ENCODE results near the gene D2HGDH.
"Not testable (repeated sequence)": the region's sequence is repeated elsewhere in the genome, so short reads cannot be mapped to it uniquely, and the experiment has no call there.

Gene D2HGDH

DNA sequence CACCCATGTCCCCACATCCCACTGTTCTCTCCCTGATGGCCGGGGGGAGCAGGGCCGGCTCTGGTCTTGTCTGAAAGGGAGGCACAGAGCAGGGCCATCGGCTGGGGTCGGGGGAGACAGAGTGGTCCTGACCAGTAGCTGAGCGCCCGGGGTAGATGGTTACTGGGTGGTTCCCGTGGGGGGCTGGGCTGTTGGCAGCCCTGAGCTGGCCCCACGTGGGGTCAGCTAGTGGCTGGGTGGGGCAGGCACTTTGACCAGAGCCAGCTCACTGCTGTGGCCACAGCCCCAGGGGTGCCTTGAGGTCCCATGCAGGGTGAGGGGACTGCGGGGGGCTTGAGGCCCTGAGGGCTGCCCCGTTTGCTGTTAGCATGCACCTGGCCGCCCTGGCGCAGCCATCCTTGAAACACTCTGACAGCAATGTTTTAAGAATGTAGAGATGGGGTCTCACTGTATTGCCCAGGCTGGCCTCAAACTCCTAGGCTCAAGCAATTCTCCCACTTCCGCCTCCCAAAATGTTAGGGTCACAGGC, 62.2 kb downstream of the D2HGDH start:
- DNase-seq: no peak

DNA sequence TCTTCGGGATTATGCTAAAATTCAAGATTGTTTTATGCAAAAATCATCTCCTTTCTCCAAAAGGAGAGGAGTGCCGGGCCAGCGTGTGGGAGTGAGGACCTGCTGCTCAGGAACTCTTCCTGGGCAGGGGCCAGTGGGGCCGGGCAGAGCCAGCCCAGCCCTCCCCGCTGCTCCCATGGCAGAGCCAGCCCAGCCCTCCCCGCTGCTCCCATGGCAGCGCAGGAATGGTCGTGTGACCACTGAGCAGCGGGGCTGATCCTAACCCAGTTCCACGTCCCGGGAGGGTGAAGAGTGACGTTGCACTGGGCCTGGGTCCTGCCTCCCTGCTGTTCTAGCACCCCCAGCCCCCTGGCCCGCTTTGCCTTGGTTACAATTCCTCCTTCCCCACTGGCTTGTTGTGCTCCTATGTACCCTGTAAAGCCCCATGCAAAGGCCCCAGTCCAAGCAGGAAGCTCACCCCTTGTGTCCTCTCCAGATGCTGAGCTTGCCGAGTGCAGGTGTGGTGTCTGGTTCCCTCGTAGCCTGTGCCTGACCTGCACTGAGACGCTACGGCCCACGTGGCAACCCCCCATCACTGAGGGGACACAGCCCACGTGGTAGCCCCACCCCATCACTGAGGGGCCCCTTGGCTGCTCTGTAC, 63.1 kb downstream of the D2HGDH start:
- no peak for DNase-seq

GRCh38 chr2:241798081-241798630, 63.7 kb downstream of the D2HGDH start:
- no peak for DNase-seq

GRCh38 chr2:241798631-241799521, 64.4 kb downstream of the D2HGDH start:
- DNase-seq: no peak

DNA sequence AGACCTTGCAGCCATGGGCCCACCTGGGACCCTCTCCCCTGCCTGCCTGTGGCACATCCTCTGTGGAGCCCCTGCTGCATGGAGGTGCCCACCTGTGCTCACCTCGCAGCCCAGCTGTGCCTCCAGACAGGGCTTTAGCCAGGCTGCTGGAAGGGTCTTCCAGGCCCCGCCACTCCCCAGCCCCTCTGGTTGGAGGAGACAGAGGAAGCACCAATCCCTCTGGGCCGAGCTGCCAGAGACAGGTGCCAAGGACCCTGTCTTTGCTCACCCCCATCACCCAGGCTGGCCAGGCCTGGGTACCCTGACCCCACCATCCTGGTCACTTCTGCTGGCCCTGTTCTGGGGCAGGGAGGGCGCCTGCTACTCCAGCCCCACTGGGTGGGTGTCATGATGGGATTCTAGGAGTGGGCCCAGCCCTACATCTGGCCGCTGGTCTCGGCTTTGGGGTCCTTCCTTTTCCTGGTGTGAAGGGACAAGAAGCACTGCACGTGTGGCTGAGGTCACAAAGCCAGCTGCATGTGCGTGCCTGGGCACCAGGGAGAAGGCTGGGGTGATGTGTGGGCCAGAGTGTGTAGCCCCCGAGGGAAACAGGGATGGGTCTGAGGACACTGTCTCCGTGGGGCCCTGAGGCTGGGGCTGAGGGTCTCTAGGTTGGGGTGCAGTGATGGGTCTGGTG, 65.2 kb downstream of the D2HGDH start:
- no peak for DNase-seq

DNA sequence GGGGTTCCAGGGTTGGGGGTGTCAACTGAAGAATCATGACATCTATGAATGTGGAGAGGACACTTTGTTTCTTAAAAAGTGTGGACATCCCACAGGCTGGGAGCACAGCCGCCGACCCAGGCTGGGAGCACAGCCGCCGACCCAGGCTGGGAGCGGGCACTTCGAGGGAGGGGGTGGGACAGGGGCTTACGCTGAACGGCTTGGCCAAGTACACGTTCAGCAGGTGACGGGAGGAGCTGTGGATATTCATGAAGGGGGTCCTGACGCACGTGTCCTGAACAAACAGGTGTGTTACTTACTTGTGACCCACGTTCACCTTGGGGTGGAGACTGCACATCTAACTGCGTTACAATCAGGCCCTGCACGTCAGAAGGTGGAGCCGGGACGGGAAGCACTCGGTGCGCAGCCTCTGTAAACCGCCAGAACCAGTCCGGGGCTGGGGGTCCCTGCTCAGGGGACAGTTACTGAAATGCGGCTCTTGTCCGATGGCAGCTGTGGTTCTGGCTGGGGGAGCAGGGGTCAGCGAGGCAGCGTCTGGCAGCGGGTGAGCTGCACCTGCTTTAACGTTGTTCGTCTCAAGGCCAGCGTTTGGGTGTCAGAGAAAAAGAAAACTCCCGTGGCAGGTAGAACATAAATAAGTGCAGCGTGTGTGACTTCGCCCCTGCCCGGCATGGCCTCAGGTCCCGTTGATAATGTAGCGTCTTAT, 65.9 kb downstream of the D2HGDH start:
- not testable (repeated sequence) for DNase-seq

DNA sequence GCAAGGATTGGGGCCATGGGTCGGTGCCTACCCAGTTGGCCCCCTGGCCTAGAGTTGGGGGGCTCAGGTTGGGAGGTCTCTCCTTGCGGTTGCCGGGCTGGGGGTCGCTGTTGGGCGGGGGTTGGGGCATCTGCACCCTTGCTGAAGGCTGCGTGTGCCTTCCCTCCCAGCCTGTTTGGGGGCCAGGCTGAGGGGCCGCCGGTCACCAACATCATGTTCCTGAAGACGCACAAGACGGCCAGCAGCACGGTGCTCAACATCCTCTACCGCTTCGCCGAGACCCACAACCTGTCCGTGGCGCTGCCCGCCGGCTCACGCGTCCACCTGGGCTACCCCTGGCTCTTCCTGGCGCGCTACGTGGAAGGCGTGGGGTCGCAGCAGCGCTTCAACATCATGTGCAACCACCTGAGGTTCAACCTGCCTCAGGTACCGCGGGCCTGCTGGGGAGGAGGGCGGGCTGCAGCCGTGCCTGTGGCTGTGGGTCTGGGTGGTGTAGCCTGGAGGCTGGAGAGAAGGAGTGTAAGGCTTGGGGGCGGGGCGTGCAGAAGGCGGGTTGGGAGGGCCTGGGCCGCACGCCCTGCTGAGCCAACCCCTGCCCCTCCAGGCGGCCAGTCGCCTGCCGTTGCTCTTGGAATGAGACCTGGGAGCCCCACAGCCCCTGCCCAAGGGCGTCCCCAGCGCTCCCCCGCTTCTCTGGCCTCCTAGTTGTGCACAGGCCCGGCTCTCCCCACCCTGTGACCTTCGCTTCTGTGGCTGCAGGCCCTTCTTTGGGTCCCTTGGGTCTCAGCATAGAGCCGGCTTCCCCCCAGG, 67.4 kb downstream of the D2HGDH start:
- no peak for DNase-seq

DNA sequence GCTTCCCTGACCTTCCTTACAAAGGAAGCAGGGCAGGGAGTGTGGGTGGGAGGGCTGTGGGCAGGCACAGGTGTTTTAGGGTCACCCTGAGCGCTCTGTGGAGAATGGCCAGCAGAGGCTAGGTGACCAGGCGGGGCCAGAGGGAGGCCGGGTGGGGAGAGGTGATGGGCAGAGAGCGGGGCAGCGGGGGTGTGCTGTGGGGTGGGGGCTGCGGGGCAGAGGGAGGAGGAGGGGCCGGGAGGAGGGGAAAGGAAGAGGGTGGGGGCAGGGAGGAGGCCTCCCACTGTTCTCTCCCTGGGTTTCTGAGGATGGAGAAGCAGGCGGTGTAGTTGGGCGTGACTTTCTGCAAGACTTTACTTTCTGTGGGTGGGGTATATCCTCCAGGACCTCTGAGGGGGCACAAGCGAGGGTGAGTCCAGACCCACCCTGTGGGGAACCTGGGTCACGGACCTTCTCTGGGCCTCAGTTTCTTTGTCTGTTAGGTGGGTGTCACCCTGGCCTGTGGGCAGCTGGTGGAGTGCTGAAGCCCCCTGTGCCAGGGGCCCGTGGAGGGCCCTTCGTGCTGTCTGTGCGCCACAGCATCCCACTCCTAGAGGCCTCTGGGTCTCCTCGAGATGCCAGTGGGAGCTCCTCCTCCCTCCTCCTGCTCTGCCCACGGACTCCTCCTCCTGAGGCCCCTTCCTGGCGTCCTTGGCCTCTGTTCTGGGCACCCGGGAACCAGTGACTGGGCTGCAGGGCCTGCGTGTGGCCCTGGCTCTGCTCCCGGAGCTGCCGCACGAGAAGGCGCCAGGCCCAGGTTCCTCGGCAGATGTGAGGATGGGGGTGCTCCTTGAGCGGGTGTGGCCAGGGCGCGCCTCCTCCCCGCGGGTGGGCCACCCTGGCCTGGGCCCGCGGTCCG, 68.2 kb downstream of the D2HGDH start:
- DNase-seq: no peak

DNA sequence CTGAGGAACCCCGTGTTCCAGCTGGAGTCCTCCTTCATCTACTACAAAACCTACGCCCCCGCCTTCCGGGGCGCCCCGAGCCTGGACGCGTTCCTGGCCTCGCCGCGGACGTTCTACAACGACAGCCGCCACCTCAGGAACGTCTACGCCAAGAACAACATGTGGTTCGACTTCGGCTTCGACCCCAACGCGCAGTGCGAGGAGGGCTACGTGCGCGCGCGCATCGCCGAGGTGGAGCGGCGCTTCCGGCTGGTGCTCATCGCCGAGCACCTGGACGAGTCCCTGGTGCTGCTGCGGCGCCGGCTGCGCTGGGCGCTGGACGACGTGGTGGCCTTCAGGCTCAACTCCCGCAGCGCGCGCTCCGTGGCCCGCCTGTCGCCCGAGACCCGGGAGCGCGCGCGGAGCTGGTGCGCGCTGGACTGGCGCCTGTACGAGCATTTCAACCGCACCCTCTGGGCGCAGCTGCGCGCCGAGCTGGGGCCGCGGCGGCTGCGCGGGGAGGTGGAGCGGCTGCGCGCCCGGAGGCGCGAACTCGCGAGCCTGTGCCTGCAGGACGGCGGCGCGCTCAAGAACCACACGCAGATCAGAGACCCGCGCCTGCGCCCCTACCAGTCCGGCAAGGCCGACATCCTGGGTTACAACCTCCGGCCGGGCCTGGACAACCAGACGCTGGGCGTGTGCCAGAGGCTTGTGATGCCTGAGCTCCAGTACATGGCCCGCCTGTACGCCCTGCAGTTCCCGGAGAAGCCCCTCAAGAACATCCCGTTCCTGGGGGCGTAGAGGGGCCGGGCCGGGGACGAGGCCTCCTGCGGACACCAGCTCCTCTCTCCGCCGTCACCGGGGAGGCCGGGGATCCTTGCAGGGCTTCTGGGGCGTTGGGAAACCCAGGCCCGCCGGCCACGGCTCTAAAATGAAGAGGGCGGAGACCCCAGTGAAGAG, 69.2 kb downstream of the D2HGDH start:
- no peak for DNase-seq

DNA sequence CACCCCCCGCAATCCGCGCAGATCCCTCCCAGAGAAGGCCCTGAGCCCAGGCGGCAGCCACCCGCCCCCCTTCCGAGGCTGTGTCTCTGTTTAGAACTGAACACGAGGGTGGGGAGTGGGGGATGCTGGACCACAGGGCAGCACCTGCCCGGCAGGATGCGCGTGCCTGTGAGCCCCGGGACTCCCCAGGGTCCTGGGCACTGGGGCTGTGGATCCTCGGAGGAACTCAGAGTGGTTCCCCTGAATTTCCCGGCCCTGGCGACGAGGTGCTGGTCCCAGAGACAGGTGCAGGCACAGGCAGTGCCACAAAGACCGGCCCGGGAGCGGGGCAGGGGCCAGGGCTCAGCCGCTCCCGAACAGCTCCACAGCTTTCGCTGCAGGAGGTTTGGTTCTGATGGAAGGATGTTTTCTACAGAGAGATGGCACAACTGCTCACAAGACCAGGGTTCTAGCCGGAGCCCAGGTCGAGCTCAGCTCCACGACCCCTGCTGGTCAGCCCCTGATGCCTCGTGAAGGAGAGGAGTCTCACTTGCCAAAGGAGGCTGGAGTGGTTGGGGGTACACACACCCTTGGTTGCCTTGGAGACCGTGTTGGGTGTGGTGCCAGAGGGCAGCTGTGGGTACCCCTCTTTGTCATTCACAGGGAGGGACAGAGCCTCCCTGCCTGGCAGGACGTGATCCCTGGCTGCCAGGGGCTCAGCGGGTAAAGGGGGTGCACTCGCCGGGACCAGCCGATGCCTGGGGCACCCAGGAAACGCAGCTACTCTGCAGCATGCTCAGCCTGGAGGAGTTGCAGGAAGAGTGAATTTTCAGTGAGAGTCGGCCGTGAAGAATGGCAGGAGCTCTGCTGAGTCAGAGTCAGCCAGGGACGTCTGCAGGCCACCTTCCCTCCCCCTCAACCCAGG, 70.1 kb downstream of the D2HGDH start:
- no peak for DNase-seq

DNA sequence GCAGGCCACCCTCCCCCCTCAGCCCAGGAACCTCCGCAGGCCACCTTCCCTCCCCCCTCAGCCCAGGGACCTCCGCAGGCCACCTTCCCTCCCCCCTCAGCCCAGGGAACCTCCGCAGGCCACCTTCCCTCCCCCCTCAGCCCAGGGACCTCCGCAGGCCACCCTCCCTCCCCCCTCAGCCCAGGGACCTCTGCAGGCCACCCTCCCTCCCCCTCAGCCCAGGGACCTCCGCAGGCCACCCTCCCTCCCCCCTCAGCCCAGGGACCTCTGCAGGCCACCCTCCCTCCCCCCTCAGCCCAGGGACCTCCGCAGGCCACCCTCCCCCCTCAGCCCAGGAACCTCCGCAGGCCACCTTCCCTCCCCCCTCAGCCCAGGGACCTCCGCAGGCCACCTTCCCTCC, 71.8 kb downstream of the D2HGDH start:
- not testable (repeated sequence) for DNase-seq

DNA sequence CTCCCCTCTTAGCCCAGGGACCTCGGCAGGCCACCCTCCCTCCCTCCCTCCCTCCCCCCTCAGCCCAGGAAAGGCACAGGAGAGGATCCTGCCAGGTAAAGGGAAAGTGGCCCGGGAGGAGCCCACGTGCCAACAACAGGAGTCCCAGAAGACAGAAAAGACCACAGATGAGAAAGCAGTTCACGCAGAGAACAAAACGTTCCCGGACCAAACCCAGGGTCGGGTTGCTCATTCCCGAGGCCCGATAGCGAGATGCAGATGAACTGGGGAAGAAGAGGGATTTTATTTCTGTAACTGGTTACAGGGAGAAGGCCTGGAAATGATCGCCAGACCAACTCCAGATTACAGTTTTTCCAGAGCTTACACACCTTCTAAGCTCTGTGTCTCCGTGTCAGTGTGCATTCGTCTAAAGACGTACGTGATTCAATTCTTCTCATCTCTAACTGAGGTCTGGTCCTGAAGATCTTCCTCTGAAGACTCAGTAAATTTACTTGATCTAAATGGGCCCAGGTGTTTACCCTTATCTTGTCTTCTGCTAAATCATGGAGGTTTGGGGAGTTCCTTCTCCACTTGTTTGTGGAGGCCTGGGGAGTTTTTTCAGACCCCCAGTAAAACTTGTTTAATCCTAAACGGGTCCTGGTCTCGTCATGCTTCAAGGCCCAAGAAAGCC, 73.8 kb downstream of the D2HGDH start:
- DNase-seq: no peak

DNA sequence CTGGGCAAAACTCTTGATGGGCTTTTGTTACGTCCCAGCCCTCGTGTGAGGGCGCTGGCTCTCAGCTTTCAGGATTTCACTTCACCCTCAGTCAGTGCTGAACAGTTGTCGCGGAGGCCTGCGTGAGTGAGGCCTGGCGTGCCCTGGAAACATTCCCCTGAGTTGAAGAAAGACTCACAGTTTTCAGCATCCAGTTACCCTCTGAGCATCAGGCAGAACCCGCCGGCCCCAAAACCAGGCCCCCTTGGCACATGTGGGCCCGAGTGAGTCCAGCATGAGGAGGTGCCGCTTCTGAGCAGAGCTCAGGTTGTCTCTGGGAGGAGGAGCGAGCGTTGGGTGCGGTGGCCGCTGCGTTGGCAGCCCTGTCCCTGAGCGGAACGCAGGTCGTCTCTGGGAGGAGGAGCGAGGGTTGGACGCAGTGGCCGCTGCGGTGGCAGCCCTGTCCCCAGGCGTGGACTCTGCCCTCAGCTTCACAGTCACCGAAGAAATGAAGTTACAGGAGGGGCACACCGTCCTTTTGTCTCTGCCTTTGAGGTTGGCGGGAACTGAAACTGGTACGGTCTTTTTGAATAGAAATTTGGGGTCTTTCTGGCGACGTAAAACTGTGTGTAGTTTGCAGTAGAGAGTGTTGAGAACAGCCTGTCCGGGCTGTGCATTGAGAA, 74.4 kb downstream of the D2HGDH start, which contains the start of gene NEU4:
Gene NEU4, plus strand, starts transcription at position 473 of the 662 bp plus-strand sequence. CDS start 5,292 bp downstream, outside the sequence.
- DNase-seq: no peak

DNA sequence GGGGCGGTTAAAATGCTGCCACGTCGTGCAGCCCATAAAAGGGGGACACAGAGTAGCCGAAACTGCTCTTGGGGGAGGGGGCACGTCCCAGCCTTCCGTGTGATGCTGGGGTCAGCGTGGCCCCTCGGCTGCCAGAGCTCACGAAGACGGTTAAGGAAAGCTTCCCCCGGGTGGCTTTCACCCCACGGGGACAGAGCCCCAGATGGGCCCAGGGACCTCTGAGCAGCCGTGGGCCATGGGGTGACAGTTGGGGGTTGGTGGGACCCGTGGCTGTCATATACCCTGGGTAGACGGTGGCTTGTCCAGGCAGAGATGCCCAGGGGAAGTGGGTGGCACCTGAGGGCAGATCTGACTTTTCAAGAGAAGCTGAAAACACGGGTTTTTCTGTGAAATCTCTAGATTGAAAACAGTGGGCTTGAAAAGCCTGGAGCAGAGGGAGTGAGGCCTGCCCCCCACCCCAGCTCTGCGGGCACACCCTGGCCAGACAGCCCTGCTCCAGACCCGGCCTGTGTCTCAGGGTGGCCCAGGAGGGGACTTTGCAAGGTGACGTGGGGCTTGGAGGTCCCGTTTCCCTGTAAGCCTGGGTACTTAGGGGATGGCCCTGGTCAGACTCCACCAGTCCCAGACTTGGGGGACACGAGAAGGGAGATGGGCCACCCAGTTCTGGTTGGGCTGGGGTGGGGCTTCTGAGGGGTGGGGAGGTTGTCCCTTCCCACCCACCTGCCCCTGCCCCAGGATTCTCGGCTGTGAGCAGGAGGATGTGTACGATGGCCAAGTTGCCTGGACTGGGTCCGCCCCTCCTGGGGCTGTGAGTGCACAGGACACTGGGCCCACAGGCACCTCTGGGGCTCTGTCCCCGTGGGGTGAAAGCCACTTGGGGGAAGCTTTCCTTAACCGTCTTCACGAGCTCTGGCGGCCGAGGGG, 75.2 kb downstream of the D2HGDH start:
- DNase-seq: no peak

DNA sequence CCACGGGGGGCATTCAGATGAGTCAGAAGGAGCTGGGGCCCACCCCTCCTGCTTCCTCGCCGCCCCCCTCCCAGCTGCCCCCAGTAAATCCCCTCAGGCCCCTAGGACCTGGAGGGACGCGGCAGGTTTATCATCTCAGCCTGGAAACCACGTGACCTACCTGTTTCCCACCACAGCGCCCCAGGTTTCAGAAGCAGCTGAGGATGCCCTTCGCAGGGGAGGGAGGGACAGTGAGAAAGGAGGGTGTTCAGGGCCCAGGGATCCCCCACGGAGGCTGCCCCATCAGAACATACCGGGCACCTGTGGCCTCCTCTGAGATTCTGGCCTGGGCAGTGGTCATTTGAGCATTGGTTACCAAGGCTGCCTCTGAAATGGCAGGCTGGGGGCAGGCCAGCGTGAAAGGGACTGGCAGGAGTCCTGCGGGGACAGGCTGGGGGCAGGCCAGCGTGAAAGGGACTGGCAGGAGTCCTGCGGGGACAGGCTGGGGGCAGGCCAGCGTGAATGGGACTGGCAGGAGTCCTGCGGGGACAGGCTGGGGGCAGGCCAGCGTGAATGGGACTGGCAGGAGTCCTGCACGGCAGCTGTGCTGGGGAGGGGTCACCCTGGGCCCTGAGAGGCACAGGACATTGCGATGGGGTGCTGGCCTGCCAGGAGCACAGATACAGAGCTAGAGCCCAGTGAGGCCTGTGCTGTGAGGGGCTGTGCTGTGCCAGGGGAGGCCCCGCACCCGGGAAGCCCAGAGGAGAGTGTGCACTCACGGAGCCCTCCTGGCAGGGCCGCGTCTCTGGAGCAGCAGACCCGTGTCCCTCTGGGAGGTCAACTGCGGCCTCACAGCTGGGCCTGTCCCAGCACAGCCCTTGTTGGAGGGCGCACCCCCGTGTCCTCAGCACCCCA, 76.1 kb downstream of the D2HGDH start:
- DNase-seq: no peak

Measured in GOT3 (cell line).